Measurements from ENCODE around the gene SPATA46. TPM values are rescaled to one million over a fixed set of nuclear protein-coding genes. Genes with fewer than 3 reads are reported as not detected.

Gene SPATA46
- total RNA-seq, 1 donor from 2014 or later, result not detected

DNA sequence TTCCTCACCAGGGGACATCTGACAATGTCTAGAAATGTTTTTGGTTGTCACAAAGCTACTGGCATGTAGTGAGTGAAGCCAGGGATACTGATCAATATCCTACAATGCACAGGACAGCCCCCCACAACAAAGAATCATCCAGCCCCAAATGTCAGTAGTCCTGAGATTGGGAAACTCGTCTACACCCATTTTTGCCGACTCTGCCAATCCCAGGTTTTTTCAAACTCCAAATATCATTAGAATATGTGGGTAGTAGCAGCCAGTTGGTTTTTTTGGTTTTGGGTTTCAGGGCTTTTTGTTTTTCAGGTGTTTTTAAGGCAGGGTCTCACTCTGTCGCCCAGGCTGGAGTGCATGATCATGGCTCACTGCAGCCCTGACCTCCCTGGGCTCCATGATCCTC, 5.9 kb downstream of the SPATA46 start:
- no peak for DNase-seq
- TF ChIP-seq, protein P1, sequence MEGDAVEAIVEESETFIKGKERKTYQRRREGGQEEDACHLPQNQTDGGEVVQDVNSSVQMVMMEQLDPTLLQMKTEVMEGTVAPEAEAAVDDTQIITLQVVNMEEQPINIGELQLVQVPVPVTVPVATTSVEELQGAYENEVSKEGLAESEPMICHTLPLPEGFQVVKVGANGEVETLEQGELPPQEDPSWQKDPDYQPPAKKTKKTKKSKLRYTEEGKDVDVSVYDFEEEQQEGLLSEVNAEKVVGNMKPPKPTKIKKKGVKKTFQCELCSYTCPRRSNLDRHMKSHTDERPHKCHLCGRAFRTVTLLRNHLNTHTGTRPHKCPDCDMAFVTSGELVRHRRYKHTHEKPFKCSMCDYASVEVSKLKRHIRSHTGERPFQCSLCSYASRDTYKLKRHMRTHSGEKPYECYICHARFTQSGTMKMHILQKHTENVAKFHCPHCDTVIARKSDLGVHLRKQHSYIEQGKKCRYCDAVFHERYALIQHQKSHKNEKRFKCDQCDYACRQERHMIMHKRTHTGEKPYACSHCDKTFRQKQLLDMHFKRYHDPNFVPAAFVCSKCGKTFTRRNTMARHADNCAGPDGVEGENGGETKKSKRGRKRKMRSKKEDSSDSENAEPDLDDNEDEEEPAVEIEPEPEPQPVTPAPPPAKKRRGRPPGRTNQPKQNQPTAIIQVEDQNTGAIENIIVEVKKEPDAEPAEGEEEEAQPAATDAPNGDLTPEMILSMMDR (IDR thresholded peaks at IDR 0.05; ENCODE audit: partially characterized antibody, unreplicated experiment), result no peak
- H3K36me3 Mint-ChIP-seq (ENCODE audit: unreplicated experiment), result no peaks in the 10 kb centered on the region
- peaks cover 1% of the 10 kb centered on the region for H3K9me3 Mint-ChIP-seq (ENCODE audit: unreplicated experiment)
- no peak overlapping the region for H3K4me3 Mint-ChIP-seq (ENCODE audit: unreplicated experiment)
- H3K4me1 Mint-ChIP-seq (ENCODE audit: low read depth, unreplicated experiment), result peaks cover 7% of the 10 kb centered on the region
- no peaks in the 10 kb centered on the region for H3K27me3 Mint-ChIP-seq (ENCODE audit: unreplicated experiment)
- H3K27ac Mint-ChIP-seq (ENCODE audit: unreplicated experiment), result no peak overlapping the region

DNA sequence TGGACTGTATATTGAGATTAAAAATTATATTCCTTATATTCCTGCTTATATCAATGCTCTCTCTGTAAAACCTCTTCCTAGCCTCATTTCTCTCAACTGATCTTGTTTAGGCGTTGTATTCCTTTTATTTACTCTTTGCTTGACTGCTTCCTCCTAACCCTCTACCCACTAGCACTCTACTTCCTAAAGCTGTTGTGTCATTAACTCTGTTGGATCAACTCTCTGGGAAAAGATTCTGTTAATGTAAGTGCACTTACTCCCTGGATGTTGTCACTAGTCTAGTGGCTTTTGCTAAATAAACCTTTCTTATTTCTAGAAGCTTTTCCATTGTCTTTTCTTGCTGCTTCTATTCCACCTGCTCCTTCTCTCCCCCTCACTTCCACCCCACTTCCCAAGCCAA, 6.5 kb downstream of the SPATA46 start:
- TF ChIP-seq, protein P1 (IDR thresholded peaks at IDR 0.05; ENCODE audit: partially characterized antibody, unreplicated experiment), result no peak
- no peak for DNase-seq
- no peak overlapping the region for H3K27ac Mint-ChIP-seq (ENCODE audit: unreplicated experiment)
- peaks cover 1% of the 10 kb centered on the region for H3K9me3 Mint-ChIP-seq (ENCODE audit: unreplicated experiment)
- no peak overlapping the region for H3K4me3 Mint-ChIP-seq (ENCODE audit: unreplicated experiment)
- H3K27me3 Mint-ChIP-seq (ENCODE audit: unreplicated experiment), result no peaks in the 10 kb centered on the region
- peaks cover 7% of the 10 kb centered on the region for H3K4me1 Mint-ChIP-seq (ENCODE audit: low read depth, unreplicated experiment)
- H3K36me3 Mint-ChIP-seq (ENCODE audit: unreplicated experiment), result no peaks in the 10 kb centered on the region

DNA sequence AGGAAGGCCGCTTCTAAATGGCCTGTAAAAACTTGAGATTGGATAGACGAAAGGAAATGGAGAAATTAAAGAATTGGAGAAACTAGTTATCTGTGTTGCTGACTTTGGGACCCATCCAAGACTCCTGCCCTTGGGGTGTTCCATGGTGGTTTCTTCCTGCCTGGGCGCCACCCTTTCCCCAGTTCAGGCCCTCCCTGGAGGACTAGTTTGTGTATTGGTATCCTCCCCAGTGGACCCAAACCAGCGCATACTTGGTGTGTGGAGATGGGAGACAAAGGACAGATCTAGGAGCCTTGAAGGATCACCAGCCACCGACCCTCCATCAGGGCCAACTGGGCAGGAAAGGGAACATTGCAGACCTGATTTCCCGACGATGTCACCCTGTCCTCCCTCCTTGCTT, 7.1 kb downstream of the SPATA46 start:
- TF ChIP-seq, protein P1 (IDR thresholded peaks at IDR 0.05; ENCODE audit: partially characterized antibody, unreplicated experiment), result no peak
- H3K27me3 Mint-ChIP-seq (ENCODE audit: unreplicated experiment), result no peaks in the 10 kb centered on the region

DNA sequence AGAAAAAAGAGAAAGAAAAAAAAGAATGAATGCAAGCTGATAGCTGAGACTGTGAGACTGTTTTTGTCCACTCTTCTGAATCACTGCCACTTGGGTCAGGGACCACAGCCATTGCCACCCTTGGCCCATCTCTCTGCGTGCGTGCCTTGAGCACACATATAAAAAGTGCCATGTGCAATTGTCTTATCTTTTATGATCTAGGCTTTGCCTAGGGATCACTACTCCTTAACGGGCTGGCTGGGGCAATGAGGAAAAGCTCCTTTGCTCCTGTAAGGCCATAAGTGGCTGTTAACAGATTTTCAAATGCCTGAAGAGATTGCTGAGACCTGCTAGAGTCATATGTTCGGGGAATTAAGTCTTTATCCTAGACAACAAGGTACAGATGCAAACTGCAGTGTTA, 8.2 kb downstream of the SPATA46 start:
- no peak for DNase-seq
- Mint-ChIP-seq H3K27me3 (ENCODE audit: unreplicated experiment) (no peaks in the 10 kb centered on the region), H3K36me3 (ENCODE audit: unreplicated experiment) (no peaks in the 10 kb centered on the region), H3K4me3 (ENCODE audit: unreplicated experiment) (no peak overlapping the region), H3K27ac (ENCODE audit: unreplicated experiment) (no peak overlapping the region), H3K4me1 (ENCODE audit: low read depth, unreplicated experiment) (peaks cover 7% of the 10 kb centered on the region), H3K9me3 (ENCODE audit: unreplicated experiment) (peaks cover 1% of the 10 kb centered on the region)
- TF ChIP-seq, protein P1 (IDR thresholded peaks at IDR 0.05; ENCODE audit: partially characterized antibody, unreplicated experiment), result no peak

More for the DNA sequence above, 7.1 kb downstream of the SPATA46 start:
- DNase-seq, result no peak
- Mint-ChIP-seq H3K27ac (ENCODE audit: unreplicated experiment) (no peak overlapping the region), H3K9me3 (ENCODE audit: unreplicated experiment) (peaks cover 1% of the 10 kb centered on the region), H3K4me3 (ENCODE audit: unreplicated experiment) (no peak overlapping the region), H3K36me3 (ENCODE audit: unreplicated experiment) (no peaks in the 10 kb centered on the region), H3K4me1 (ENCODE audit: low read depth, unreplicated experiment) (peaks cover 7% of the 10 kb centered on the region)

GRCh38 chr1:162367772-162368171, 8.9 kb downstream of the SPATA46 start:
- no peak for DNase-seq
- no peak overlapping the region for H3K4me3 Mint-ChIP-seq (ENCODE audit: unreplicated experiment)
- TF ChIP-seq, protein P1 (IDR thresholded peaks at IDR 0.05; ENCODE audit: partially characterized antibody, unreplicated experiment), result no peak
- H3K4me1 Mint-ChIP-seq (ENCODE audit: low read depth, unreplicated experiment), result peaks cover 7% of the 10 kb centered on the region
- no peaks in the 10 kb centered on the region for H3K36me3 Mint-ChIP-seq (ENCODE audit: unreplicated experiment)
- no peaks in the 10 kb centered on the region for H3K27me3 Mint-ChIP-seq (ENCODE audit: unreplicated experiment)
- H3K9me3 Mint-ChIP-seq (ENCODE audit: unreplicated experiment), result peaks cover 1% of the 10 kb centered on the region
- H3K27ac Mint-ChIP-seq (ENCODE audit: unreplicated experiment), result no peak overlapping the region
